Common myeloid progenitor, CD34-positive (primary cell): ENCODE results near the gene A1CF.
A peak's percentile ranks its signal among the peaks of the same experiment; 100 is the strongest.
"Not testable (repeated sequence)": the region's sequence is repeated elsewhere in the genome, so short reads cannot be mapped to it uniquely, and the experiment has no call there.

Source experiments
- CTCF ChIA-PET: fragments of 350-600 bp; sonication (Branson Sonifier 250); formaldehyde crosslinking; loops from one replicate; lab custom pipeline; 2021; ENCODE audit warnings: antibody characterized with exemption; lab: Charles Lee
- POLR2A ChIA-PET: fragments of 350-600 bp; sonication (Branson Sonifier 250); formaldehyde crosslinking; loops from one replicate; lab custom pipeline; 2021; ENCODE audit warnings: antibody characterized with exemption; lab: Charles Lee
- DNase-seq, 3 donors: peaks; one replicate each; pipeline versions ENCODE4 v3.0.0 to v3.0.0-alpha.2; 2013
- H3K27ac ChIP-seq, 2 experiments: 1 replicate in 1 of 2; 2 replicates in 1 of 2; pipeline ENCODE4 v1.7.0; 2013; ENCODE audit warnings: inconsistent platforms in 2 of 2, low read length in 2 of 2, mild to moderate bottlenecking in 2 of 2, low read depth in 1 of 2, moderate library complexity in 1 of 2; ENCODE audit not compliant: severe bottlenecking in 2 of 2, insufficient read depth in 1 of 2, poor library complexity in 1 of 2
- H3K27me3 ChIP-seq, 5 experiments: replicated peaks in 2 of 5; 1 replicate in 3 of 5; 2 replicates in 2 of 5; pipeline versions ENCODE4 v1.6.1 to v1.7.0; 2013; ENCODE audit warnings: low read length in 4 of 5, mild to moderate bottlenecking in 2 of 5, moderate library complexity in 2 of 5, inconsistent platforms in 1 of 5; ENCODE audit not compliant: insufficient read depth in 5 of 5, control insufficient read depth in 4 of 5
- H3K36me3 ChIP-seq, 4 experiments: 1 replicate in 2 of 4; 2 replicates in 2 of 4; pipeline versions ENCODE4 v1.6.1 to v1.7.0; 2013; ENCODE audit warnings: low read length in 3 of 4, control low read depth in 1 of 4, mild to moderate bottlenecking in 1 of 4; ENCODE audit not compliant: control insufficient read depth in 4 of 4, insufficient read depth in 4 of 4
- H3K4me1 ChIP-seq, 4 experiments: 1 replicate in 3 of 4; 2 replicates in 1 of 4; pipeline versions ENCODE4 v1.6.1 to v1.7.1; 2013; ENCODE audit warnings: low read length in 3 of 4, mild to moderate bottlenecking in 3 of 4, control low read depth in 1 of 4, inconsistent platforms in 1 of 4, moderate library complexity in 1 of 4; ENCODE audit not compliant: control insufficient read depth in 4 of 4, insufficient read depth in 4 of 4; ENCODE audit errors: control extremely low read depth in 1 of 4
- H3K4me3 ChIP-seq, 7 experiments: 1 replicate in 4 of 7; 2 replicates in 3 of 7; pipeline versions ENCODE4 v1.5.1 to v1.7.0; 2013; ENCODE audit warnings: mild to moderate bottlenecking in 7 of 7, low read length in 6 of 7, moderate library complexity in 6 of 7, inconsistent platforms in 2 of 7, low read depth in 2 of 7, control low read depth in 1 of 7; ENCODE audit not compliant: insufficient read depth in 4 of 7, control insufficient read depth in 1 of 7; ENCODE audit errors: extremely low read depth in 1 of 7
- H3K9me3 ChIP-seq, 5 experiments: 1 replicate in 4 of 5; 2 replicates in 1 of 5; pipeline versions ENCODE4 v1.6.1 to v1.7.1; 2013; ENCODE audit warnings: low read length in 4 of 5, mild to moderate bottlenecking in 2 of 5, inconsistent platforms in 1 of 5, low read depth in 1 of 5, moderate library complexity in 1 of 5; ENCODE audit not compliant: control insufficient read depth in 4 of 5, insufficient read depth in 2 of 5; ENCODE audit errors: control extremely low read depth in 1 of 5
- WGBS: methylation state at CpG from one replicate; pipeline ENCODE4 v1.1.5; 2013; ENCODE audit not compliant: insufficient coverage; 5-methylcytosine and 5-hydroxymethylcytosine counted together

A1CF gene

DNA sequence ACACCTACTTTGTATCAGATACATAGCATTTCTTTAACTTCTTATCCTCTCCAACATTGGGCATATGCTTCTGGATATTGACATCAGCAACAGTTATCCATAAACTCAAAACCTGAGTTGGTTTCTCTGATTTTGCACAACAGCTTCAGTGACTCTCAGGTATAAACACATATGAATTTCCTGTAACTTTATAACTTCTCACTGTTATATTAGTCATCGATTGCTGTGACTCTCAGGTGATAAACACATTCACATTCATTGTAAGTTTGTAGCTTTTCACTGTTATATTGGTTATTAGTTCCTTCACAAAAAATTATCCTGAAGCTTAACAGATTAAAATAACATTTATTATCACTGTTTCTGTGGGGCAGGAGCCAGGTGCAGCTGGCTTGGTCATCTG lies 88.7 kb downstream of the A1CF start:
- Histone ChIP-seq H3K27ac (no peak overlapping the region), H3K36me3 (no peaks in the 10 kb centered on the region), H3K9me3 (no peaks in the 10 kb centered on the region), H3K27me3 (peaks cover 0 to 4% (median 3%) of the 10 kb centered on the region in 5 experiments), H3K4me1 (no peaks in the 10 kb centered on the region), H3K4me3 (no peak overlapping the region)
- no CpG with 5 or more reads among the region's 1 CpG for WGBS
- ChIA-PET POLR2A (no interaction called here), CTCF (no interaction called here)
- DNase-seq: no peak

DNA sequence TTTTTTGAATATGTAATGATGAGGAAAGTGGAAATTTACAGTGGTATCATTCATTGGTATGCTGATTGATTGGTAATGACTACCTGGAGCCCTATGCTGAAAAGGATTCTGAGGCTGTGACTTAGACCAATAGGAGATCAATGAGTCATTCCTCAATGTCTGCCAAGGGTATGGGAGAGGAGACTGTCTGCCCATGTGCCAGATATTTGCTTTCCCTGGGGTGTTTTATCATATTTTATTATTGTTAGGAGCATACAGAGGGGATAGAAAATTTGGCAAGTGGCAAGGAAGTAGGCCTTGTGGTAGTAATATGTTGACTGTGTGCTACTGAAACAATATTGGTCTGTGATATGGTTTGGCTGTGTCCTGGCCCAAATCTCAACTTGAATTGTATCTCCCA lies 90.9 kb downstream of the A1CF start:
- H3K36me3 ChIP-seq: no peaks in the 10 kb centered on the region
- DNase-seq: no peak
- no peak overlapping the region for H3K4me3 ChIP-seq
- ChIA-PET CTCF (no interaction called here), POLR2A (no interaction called here)
- no peaks in the 10 kb centered on the region for H3K9me3 ChIP-seq
- no peak overlapping the region for H3K27ac ChIP-seq
- H3K4me1 ChIP-seq: no peaks in the 10 kb centered on the region
- H3K27me3 ChIP-seq: no peaks in the 10 kb centered on the region

DNA sequence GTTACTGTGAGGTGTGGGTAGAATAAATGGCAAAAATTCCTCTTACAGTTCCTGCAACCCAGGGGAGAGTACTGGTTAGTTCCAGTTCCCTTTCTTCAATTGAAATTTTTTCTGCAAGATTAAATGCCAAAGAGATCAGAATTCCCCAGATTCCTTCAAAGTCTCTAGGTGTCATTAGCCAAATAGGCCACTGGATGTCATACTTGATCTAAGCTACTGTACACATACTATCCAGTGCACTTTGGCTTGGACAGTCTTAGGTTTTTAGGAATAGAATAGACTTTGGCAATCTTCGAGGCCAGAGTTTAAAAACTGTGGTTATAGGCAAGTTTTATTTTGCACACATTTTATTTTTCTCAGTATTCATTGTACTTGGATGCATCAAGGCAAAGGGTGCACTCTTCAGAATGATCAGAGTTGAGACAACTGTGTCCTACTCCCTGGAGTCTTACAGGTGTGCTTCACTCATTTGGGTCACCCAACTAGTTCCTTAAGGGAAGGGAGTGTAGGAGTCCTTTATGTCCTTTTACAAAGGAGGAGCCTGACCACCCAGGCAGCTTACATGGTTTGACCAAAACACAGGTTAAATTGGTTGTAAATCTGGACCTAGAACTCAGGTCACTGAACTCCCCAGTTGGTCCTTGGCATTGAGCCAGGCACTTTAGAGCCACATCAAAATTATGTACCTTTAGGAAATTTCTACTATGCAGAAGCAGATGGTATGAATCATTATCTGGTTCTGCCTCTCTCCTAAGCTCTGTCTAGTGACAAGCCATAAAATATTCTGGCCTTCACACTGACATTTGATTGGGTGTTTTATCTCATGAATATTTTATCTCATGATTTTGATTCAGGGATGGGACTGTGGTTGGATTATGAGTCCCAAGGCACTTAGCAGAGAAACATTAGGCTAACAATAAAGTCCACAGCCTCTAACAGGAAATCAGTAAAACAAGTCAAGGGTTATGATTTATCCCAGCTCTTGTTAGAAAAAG lies 96.2 kb downstream of the A1CF start:
- Histone ChIP-seq H3K36me3 (no peaks in the 10 kb centered on the region), H3K27me3 (no peaks in the 10 kb centered on the region), H3K27ac (no peak overlapping the region), H3K9me3 (no peaks in the 10 kb centered on the region), H3K4me3 (no peak overlapping the region), H3K4me1 (no peaks in the 10 kb centered on the region)
- ChIA-PET CTCF (no interaction called here), POLR2A (no interaction called here)
- peak in 2 of 3 donors; percentile 5 to 9 for DNase-seq
- WGBS: no CpG with 5 or more reads among the region's 1 CpG

DNA sequence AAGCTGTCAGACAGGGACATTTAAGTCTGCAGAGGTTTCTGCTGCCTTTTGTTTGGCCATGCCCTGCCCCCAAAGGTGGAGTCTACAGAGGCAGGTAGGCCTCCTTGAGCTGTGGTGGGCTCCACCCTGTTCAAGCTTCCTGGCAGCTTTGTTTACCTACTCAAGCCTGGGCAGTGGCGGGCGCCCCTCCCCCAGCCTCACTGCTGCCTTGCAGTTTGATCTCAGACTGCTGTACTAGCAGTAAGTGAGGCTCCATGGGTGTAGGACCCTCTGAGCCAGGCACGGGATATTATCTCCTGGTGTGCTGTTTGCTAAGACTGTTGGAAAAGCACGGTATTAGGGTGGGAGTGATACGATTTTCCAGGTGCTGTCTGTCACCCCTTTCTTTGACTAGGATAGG lies 97.5 kb downstream of the A1CF start:
- DNase-seq, H3K9me3 ChIP-seq, H3K27me3 ChIP-seq, H3K4me3 ChIP-seq, H3K27ac ChIP-seq, H3K36me3 ChIP-seq, H3K4me1 ChIP-seq, POLR2A ChIA-PET, CTCF ChIA-PET: not testable (repeated sequence)
- WGBS: 81% methylated on average over 2 of the region's 5 CpGs

DNA sequence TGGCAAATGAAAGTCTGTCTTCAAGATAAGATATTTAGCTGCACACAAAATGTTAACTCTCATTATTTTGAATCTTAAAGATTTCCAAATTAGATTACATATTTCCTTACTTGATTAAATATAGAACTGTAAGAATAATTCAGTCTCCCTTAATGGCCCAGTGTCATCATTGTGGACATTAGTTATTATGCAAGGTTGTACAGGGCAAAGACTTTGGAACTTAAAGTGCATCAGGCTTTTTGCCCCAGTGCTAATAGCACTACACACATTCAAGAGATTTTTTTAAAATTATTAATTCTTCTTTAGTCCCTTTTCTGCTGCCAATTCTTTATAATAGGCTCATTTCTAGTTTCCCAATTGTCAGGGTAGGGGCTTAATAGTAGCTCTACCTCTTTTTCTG lies 103.4 kb downstream of the A1CF start:
- H3K27ac ChIP-seq, POLR2A ChIA-PET, CTCF ChIA-PET, H3K9me3 ChIP-seq, H3K4me3 ChIP-seq, H3K36me3 ChIP-seq, DNase-seq, H3K4me1 ChIP-seq, H3K27me3 ChIP-seq: not testable (repeated sequence)

DNA sequence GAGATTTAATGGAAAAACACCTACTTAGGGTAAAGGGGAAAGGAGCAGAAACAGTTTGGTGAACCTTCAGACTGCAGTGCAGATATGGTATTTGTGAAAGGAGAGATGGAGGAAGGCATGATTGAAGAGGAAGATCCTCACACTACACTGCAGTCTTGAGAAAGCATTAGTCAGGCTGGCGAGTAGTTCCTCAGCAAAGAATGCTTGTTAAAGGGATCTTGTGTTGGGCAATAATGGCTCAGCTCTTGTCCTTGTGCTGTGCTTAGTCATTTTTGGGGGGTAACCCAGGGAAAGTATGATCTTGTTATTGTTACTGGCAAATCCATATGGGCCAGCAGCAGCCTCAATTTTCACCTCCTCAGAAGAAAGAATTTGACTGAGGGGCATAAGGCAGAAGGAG lies 105.4 kb downstream of the A1CF start:
- H3K4me3 ChIP-seq, POLR2A ChIA-PET, H3K27ac ChIP-seq, H3K9me3 ChIP-seq, CTCF ChIA-PET, H3K4me1 ChIP-seq, H3K27me3 ChIP-seq, DNase-seq, H3K36me3 ChIP-seq: not testable (repeated sequence)
- no CpG with 5 or more reads among the region's 1 CpG for WGBS

DNA sequence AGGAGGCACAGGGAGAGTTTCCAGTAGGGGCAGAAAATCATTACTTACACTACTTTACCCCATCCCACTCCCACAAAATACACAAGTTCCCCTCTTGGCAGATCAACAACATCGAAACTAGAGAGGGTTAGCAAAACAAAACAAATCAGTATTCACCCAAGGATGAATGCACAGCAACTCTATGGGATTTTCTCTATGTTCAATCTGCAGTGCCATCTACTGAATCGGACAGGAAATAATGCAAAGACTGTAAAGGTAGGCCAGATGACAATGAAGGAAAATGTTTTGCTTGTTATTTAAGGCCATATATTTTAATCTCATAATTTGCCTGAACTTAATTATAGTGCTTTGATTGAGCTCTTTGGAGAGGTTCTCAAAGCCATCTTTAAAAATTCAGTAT lies 110.6 kb downstream of the A1CF start:
- H3K27ac ChIP-seq, POLR2A ChIA-PET, CTCF ChIA-PET, H3K36me3 ChIP-seq, H3K9me3 ChIP-seq, H3K4me1 ChIP-seq, H3K4me3 ChIP-seq, H3K27me3 ChIP-seq, DNase-seq: not testable (repeated sequence)
- WGBS: 86% methylated on average over 1 of the region's 2 CpGs
